IPS DF 6.9 (cell line): ENCODE results near the gene BCAS3.
A peak's percentile ranks its signal among the peaks of the same experiment; 100 is the strongest.

Experiments used
- DNase-seq: peaks from one replicate; pipeline ENCODE4 v3.0.0-alpha.2; 2013; ENCODE audit warnings: low read depth, low spot score
- H3K27ac ChIP-seq: one replicate; pipeline ENCODE4 v1.5.1; 2013; ENCODE audit warnings: low read length, control low read depth
- H3K27me3 ChIP-seq: 2 replicates; pipeline ENCODE4 v1.6.1; 2013; ENCODE audit warnings: mild to moderate bottlenecking, low read length; ENCODE audit not compliant: control insufficient read depth, insufficient read depth
- H3K36me3 ChIP-seq: 2 replicates; pipeline ENCODE4 v1.6.1; 2013; ENCODE audit warnings: low read length; ENCODE audit not compliant: control insufficient read depth, insufficient read depth
- H3K4me1 ChIP-seq: 2 replicates; pipeline ENCODE4 v1.6.1; 2013; ENCODE audit warnings: low read length; ENCODE audit not compliant: control insufficient read depth, insufficient read depth
- H3K4me3 ChIP-seq: 2 replicates; pipeline ENCODE4 v1.5.1; 2013; ENCODE audit warnings: mild to moderate bottlenecking, low read length
- H3K9me3 ChIP-seq: 2 replicates; pipeline ENCODE4 v1.6.1; 2013; ENCODE audit warnings: low read length, inconsistent platforms; ENCODE audit not compliant: control insufficient read depth, insufficient read depth
- WGBS: extraction: QIAGEN DNeasy Blood & Tissue Kit; methylation state at CpG from one replicate; pipeline ENCODE4 v1.1.7; 2013; ENCODE audit warnings: mixed read lengths, missing lambda C conversion rate; ENCODE audit not compliant: insufficient read length, insufficient coverage; 5-methylcytosine and 5-hydroxymethylcytosine counted together

Gene BCAS3

GRCh38 chr17:61410141-61411010, 732.7 kb downstream of the BCAS3 start:
- Histone ChIP-seq H3K27me3 (peaks cover 58% of the 10 kb centered on the region), H3K27ac (no peak overlapping the region), H3K4me1 (peaks cover 3% of the 10 kb centered on the region), H3K9me3 (no peaks in the 10 kb centered on the region), H3K36me3 (no peaks in the 10 kb centered on the region; the same call in 1 of the 2 replicates), H3K4me3 (peak overlapping the region; percentile 48; the same call in 1 of the 2 replicates)
- no peak for DNase-seq
- no CpG with 5 or more reads among the region's 48 CpGs for WGBS

DNA sequence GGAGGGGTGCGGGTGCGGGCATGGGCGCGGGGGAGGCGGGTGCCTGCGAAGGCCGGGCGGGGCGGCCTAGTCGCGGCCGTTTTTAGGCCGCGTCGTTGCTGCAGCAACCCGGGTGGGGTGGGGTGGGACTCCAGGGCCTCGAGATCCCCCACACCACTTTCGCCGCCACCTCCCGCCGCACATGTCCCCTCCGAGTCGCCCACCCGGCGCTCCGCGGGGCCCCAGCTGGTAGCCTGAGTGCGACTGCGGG, 733.3 kb downstream of the BCAS3 start:
- peak overlapping the region; percentile 48; the same call in 1 of the 2 replicates for H3K4me3 ChIP-seq
- H3K4me1 ChIP-seq: peaks cover 2% of the 10 kb centered on the region; the same call in 1 of the 2 replicates
- H3K27ac ChIP-seq: no peak overlapping the region
- DNase-seq: no peak
- no peaks in the 10 kb centered on the region; the same call in 1 of the 2 replicates for H3K36me3 ChIP-seq
- H3K9me3 ChIP-seq: no peaks in the 10 kb centered on the region
- peaks cover 52% of the 10 kb centered on the region for H3K27me3 ChIP-seq
- no CpG with 5 or more reads among the region's 29 CpGs for WGBS

- Histone ChIP-seq H3K36me3 (no peaks in the 10 kb centered on the region; the same call in 1 of the 2 replicates), H3K4me1 (peaks cover 2% of the 10 kb centered on the region; the same call in 1 of the 2 replicates), H3K27ac (no peak overlapping the region), H3K9me3 (no peaks in the 10 kb centered on the region), H3K4me3 (peak overlapping the region; percentile 48; the same call in 1 of the 2 replicates), H3K27me3 (peaks cover 47% of the 10 kb centered on the region)
- DNase-seq: no peak
- WGBS: no CpG with 5 or more reads among the region's 75 CpGs
These were observed 733.9 kb downstream of the BCAS3 start for GRCh38 chr17:61411261-61412142.

- Histone ChIP-seq H3K4me3 (peak overlapping the region; percentile 48; the same call in 1 of the 2 replicates), H3K36me3 (no peaks in the 10 kb centered on the region; the same call in 1 of the 2 replicates), H3K4me1 (peaks cover 2% of the 10 kb centered on the region; the same call in 1 of the 2 replicates), H3K27ac (no peak overlapping the region), H3K9me3 (no peaks in the 10 kb centered on the region), H3K27me3 (peaks cover 39% of the 10 kb centered on the region)
- no peak for DNase-seq
- WGBS: no CpG with 5 or more reads among the region's 69 CpGs
These were observed 734.6 kb downstream of the BCAS3 start for GRCh38 chr17:61412143-61412859.

DNA sequence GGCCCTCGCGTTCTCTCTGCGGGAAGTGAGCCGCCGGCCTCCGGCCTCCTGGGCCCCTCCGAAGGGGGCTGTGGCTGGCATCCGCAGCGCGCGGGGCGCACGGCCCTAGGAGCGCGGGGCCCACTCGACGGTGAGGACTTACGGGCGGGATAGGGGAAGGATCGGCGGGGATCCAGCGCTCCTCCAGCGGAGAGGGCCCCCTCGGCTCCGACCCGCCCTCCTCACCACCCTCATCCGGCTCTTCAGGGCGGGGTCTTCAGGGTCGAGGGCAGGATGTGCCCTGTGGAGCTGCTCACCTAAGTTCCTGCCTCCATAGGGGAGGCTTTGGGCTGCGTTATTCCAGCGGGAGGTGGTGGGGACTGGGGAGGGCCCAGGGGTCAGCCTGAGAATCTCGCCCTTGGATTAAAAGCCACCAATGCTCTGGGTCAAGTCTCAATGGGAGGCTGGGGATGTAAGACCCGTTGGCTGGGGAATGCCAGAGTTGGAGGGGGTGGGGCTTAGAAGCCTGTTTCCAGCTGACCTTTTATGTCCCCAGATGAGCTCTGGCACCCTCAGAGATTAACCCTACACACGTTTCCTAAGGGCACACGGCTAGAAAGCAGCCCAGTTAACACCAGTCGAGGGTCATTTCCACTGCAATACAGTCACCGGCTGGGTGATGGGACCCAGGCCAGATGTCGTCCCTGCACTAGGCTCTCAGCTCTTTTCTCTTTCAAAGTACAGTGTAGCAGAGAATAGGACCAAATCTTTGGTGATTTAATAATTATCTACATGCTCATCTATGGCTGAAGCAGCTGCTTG, 735.4 kb downstream of the BCAS3 start:
- Histone ChIP-seq H3K9me3 (no peaks in the 10 kb centered on the region), H3K4me3 (peak overlapping the region; percentile 48; the same call in 1 of the 2 replicates), H3K27ac (no peak overlapping the region), H3K4me1 (peaks cover 2% of the 10 kb centered on the region; the same call in 1 of the 2 replicates), H3K36me3 (no peaks in the 10 kb centered on the region; the same call in 1 of the 2 replicates), H3K27me3 (peaks cover 31% of the 10 kb centered on the region)
- no peak for DNase-seq
- WGBS: no CpG with 5 or more reads among the region's 38 CpGs

DNA sequence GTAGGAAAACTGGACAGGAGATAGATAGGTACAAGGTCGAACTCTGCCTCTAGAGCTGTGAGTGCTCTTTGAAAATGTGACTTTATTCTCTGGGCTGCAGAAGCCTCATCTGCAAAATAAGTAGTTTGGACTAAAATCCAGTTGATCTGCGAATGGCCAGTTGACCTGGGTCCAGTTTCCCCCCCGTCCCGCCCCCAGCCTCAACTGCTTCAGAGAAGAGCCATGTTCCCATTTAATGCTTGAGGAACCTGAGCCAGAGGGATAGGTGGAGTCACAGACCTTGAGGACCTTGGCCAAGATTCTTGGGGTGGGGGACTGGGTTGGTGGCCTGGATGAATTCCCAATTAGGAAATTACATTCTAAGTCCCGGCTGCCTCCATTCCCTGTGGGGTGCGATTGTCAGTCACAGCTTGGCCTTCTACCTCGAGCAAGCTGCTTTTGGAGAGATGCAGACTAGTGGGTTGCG, 736.0 kb downstream of the BCAS3 start:
- no CpG with 5 or more reads among the region's 8 CpGs for WGBS
- H3K4me3 ChIP-seq: no peak overlapping the region
- DNase-seq: no peak

DNA sequence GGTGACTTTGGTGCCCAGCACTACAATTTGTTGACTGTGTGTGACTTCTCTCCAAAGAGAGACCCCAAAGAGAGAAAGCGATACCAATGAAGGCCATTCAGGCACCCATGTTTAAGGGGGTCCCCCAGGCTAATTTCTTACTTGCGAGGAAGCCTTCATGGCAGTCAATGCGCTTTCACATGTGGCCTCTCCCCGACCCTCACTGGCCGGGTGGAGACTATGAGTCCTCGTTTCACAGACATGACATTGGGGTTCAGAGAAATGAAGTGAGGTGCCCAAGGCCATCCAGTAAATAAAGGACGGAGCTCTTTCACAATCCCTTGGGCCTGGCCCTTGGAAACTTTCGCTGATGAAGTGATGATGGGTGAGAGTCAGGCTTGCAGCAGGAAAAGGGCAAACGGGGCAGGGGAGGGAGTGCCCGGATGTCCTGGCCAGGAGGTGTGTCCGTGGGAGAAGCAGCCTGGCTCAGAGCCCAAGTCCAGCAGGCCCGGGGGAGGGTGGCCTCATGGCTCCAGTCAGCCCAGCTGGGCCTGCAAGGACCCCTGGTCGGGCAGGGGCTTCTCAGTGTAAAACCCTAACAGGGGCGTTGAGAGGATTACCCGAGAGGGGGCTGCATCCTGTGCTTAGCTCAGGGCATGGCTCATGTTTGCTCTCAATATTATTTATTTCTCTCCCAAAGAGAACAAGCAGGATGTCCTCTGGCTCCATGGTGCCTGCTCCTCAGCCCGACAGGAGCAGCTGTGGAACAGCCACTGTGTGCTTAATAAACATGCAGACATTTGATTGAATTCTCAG, 736.7 kb downstream of the BCAS3 start:
- peaks cover 19% of the 10 kb centered on the region for H3K27me3 ChIP-seq
- no peaks in the 10 kb centered on the region for H3K9me3 ChIP-seq
- WGBS: no CpG with 5 or more reads among the region's 16 CpGs
- no peak overlapping the region for H3K27ac ChIP-seq
- DNase-seq: no peak
- no peak overlapping the region for H3K4me3 ChIP-seq
- H3K36me3 ChIP-seq: no peaks in the 10 kb centered on the region; the same call in 1 of the 2 replicates
- peaks cover 2% of the 10 kb centered on the region; the same call in 1 of the 2 replicates for H3K4me1 ChIP-seq

More for the DNA sequence above, 736.0 kb downstream of the BCAS3 start:
- H3K9me3 ChIP-seq: no peaks in the 10 kb centered on the region
- H3K4me1 ChIP-seq: peaks cover 2% of the 10 kb centered on the region; the same call in 1 of the 2 replicates
- H3K27ac ChIP-seq: no peak overlapping the region
- H3K36me3 ChIP-seq: no peaks in the 10 kb centered on the region; the same call in 1 of the 2 replicates
- peaks cover 25% of the 10 kb centered on the region for H3K27me3 ChIP-seq

- Histone ChIP-seq H3K9me3 (no peaks in the 10 kb centered on the region), H3K4me3 (no peak overlapping the region), H3K27ac (no peak overlapping the region), H3K36me3 (no peaks in the 10 kb centered on the region), H3K4me1 (peaks cover 2% of the 10 kb centered on the region; the same call in 1 of the 2 replicates), H3K27me3 (peaks cover 15% of the 10 kb centered on the region)
- no peak for DNase-seq
- WGBS: no CpG with 5 or more reads among the region's 5 CpGs
These were observed 737.2 kb downstream of the BCAS3 start for GRCh38 chr17:61414936-61415251.
